Coronary artery (tissue), 2 donors: Measurements from ENCODE around the gene CDK9.

Source experiments
- DNase-seq: peaks from one replicate; pipeline ENCODE4 v3.0.0-alpha.2; 2017; ENCODE audit warnings: low spot score
- H3K27ac ChIP-seq, 2 donors: fragments of 200-600 bp; sonication (generic); one replicate each; pipeline ENCODE4 v1.5.1; 2016 to 2019
- H3K4me3 ChIP-seq: fragments of 200-600 bp; sonication (generic); 2 replicates; pipeline ENCODE4 v1.5.1; 2016; ENCODE audit warnings: mild to moderate bottlenecking, moderate library complexity
- CTCF ChIP-seq: fragments of 200-600 bp; sonication (generic); IDR thresholded peaks from one replicate; pipeline ENCODE4 v1.5.1; 2019; ENCODE audit warnings: antibody characterized with exemption

CDK9 gene

GRCh38 chr9:127818574-127818973 is 32.7 kb downstream of the CDK9 start:
- H3K27ac ChIP-seq: peak overlapping the region in 1 of 2 donors; percentile 27
- no peak for DNase-seq
- no peak overlapping the region for H3K4me3 ChIP-seq
- TF ChIP-seq CTCF: no peak

- H3K27ac ChIP-seq: no peak overlapping the region
These were observed 36.3 kb downstream of the CDK9 start for GRCh38 chr9:127822108-127822507.

GRCh38 chr9:127825319-127826051 is 39.7 kb downstream of the CDK9 start:
- DNase-seq: no peak
- TF ChIP-seq CTCF: no peak
- Histone ChIP-seq H3K4me3 (no peak overlapping the region), H3K27ac (peak overlapping the region in 1 of 2 donors; percentile 88)

More at GRCh38 chr9:127822108-127822507, 36.3 kb downstream of the CDK9 start:
- TF ChIP-seq CTCF: no peak
- DNase-seq: no peak
- H3K4me3 ChIP-seq: no peak overlapping the region

- DNase-seq: no peak
- no peak for TF ChIP-seq CTCF
- no peak overlapping the region for H3K4me3 ChIP-seq
- peak overlapping the region in 1 of 2 donors; percentile 88 for H3K27ac ChIP-seq
These were observed 40.5 kb downstream of the CDK9 start for GRCh38 chr9:127826253-127826913.

GRCh38 chr9:127828262-127829031 is 42.6 kb downstream of the CDK9 start:
- TF ChIP-seq CTCF: no peak
- peak overlapping the region; percentile 88 to 91 for H3K27ac ChIP-seq
- peak overlapping the region; percentile 62 for H3K4me3 ChIP-seq
- DNase-seq: peak; percentile 95

GRCh38 chr9:127829205-127829906 is 43.5 kb downstream of the CDK9 start:
- H3K4me3 ChIP-seq: no peak overlapping the region
- H3K27ac ChIP-seq: peak overlapping the region; percentile 88 to 91
- no peak for DNase-seq
- TF ChIP-seq CTCF: no peak
